Endothelial cell of hepatic sinusoid (primary cell): ENCODE data around the gene VPS50.

Experiments used
- in situ Hi-C: cut with HindIII; loops from 2 replicates; pipeline ENCODE4 v1.10.0; 2017; ENCODE audit warnings: low sequenced_read_pairs

Gene VPS50, protein sequence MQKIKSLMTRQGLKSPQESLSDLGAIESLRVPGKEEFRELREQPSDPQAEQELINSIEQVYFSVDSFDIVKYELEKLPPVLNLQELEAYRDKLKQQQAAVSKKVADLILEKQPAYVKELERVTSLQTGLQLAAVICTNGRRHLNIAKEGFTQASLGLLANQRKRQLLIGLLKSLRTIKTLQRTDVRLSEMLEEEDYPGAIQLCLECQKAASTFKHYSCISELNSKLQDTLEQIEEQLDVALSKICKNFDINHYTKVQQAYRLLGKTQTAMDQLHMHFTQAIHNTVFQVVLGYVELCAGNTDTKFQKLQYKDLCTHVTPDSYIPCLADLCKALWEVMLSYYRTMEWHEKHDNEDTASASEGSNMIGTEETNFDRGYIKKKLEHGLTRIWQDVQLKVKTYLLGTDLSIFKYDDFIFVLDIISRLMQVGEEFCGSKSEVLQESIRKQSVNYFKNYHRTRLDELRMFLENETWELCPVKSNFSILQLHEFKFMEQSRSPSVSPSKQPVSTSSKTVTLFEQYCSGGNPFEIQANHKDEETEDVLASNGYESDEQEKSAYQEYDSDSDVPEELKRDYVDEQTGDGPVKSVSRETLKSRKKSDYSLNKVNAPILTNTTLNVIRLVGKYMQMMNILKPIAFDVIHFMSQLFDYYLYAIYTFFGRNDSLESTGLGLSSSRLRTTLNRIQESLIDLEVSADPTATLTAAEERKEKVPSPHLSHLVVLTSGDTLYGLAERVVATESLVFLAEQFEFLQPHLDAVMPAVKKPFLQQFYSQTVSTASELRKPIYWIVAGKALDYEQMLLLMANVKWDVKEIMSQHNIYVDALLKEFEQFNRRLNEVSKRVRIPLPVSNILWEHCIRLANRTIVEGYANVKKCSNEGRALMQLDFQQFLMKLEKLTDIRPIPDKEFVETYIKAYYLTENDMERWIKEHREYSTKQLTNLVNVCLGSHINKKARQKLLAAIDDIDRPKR

DNA sequence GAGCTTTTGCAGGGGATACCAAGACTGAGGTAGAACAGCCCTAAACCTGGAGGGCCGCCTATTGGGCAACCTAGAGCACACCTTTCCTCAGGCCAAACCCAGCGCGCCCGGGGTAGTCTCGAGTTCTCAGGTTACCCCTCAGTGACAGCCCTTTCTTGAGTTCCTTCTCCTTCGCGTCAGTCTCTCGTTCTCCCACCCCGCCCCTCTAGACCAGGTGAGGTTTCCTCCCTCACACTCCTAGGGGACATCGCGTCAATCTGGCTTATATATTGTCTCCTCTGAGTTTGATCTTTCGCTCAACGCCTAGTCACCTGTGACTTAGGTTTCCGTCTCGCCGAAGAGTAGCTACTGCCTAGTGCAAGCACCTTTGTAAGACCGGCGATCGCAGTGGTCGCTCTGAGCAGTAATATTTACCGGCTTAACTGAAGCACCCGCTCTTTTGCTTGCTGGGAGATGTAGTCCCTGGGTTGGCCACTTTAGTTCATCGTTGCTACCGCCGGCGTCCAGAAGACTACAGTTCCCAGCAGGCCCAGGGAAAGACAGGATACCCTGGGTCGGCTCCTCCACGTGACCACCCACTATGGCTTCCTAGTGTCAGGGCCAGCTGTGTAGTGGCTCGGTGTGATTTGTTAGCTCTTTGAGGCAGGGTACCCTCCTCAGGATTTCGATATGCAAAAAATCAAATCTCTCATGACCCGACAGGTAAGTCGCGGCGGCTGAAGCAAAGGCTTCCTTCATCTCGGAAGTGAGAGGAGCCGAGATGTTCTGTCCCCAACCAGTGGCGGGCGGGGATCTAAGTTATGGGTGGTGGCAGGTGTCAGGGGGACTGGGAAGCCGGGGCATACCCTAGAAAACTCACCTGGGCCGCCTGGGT, at the start of gene VPS50:
VPS50 (plus strand) TSS at position 568 of the 874 bp plus-strand sequence; CDS start at position 670, 102 bp downstream.
- in situ Hi-C loops = no loop called here

DNA sequence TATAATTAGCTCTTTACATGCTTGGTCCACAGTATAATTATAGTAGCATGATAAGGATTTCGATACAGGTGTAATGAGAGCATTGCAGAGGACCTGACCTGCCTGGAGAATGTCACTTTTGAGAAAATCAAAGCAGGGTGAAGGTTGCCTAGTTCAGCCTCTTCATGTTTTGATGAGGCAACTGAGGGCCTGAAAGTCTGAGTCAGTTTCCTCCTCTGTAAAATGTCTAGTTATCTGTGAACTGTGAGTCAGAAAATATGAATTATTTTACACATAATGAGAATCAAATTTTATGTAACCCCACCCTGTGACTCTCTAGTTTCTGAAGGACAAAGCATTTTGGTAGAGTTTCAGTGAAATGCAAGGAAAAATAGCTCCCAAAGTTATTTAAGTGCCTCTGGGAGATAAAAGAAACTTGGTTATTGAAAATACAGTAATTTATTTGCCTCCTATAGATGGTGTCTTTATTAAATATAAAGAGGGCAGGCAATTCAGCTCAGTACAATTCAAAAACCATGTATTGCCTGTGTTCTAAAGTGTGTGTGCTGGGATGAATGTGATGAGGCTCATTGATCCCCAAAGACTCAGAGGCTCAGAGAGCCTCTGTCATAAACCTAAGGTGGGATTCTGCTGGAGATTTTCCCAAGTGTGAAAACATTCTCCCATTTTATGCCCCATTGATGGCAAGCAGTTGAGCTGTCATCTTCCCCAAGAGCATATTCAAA, 46.7 kb upstream of the VPS50 start:
- in situ Hi-C loops = no loop called here

DNA sequence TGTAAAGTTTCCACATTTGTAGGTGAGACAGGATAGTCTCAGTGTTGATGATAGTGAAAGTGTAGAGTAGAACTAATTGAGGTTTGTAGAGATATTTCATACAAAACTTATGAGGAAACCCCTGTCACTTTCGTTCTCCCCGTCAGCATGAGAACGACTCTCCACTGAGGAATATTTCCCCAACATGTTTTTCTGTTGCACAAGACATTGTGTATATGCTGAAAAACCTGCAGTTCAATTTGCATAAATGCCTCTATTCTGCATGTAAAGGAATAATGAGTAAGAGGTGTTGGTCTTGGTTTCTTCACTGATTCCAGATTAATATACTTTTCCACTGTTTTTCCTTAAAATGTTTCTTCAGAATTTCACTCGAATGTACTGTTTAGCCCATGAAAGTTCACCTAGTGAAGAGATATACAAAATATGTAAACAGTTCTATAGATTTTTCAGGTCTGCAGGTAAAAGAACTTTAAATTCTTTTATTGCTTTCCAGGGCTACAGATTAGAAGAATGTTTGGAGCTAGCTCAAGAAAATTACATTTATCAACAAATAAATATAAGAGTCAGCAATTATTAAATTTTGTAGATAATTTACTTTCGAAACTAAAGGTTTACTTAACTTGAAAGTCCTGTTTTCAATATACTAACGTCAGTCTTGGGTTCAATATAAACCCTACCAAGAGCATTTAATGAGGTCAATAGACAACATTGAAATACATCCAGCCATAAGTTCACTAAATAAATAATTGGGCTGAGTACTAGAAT, 43.1 kb upstream of the VPS50 start:
- in situ Hi-C loops = no loop called here

DNA sequence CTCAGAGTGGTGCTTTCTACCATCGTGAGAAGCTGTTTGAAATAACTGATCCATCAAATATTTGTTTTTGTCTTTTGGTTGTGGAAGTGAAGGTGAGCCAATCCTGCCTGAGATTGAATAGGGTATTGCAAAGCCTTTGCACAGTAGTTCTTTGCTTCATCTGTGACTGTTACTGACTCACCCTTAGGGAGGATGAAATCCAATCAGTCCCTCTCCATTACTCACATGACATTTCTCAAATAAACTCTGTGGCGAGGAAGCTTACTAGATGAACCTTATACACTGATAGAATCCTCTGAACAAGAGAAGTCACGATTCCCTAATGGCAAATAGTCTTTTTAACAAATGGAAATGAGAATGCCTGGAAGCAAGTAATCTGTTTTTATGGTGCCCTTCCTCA, 37.8 kb upstream of the VPS50 start:
- in situ Hi-C loops = no loop called here

DNA sequence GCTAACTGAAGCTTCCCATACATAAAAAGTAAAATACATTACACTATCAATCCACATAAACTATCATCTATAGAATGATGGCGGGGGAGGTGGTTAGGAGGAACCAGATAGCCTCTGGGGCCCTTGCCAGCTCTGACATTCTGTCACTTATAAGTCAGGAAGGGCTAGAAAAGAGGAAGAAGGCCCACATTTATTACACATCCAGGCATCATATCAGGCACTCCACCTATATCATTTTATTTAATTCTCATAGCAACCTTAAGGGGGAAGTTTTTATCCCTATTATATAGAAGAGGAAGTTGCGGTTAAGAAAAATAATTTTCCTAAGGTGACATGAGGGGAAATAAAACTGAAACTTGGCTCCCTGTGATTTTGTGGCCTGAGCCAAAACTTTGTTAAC, 35.8 kb upstream of the VPS50 start:
- in situ Hi-C loops = no loop called here

DNA sequence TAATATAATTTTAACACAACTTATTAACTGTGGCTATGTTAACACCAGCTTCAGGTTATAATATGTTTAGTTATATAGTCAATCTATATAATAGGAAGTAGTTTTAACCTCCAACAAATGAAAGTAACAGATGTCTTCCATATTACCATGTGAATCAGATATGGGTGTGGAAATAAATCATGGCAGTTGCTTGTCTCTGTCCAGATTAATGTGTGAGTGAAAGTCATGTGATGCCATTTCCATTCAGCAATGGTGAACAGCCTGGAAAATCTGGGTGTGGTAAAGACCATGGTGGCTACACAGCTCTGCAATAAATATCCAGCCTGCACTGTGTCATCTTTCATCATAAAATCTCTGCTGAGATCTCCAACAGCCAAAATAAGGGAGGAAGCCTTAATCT, 33.7 kb upstream of the VPS50 start:
- in situ Hi-C loops = no loop called here

DNA sequence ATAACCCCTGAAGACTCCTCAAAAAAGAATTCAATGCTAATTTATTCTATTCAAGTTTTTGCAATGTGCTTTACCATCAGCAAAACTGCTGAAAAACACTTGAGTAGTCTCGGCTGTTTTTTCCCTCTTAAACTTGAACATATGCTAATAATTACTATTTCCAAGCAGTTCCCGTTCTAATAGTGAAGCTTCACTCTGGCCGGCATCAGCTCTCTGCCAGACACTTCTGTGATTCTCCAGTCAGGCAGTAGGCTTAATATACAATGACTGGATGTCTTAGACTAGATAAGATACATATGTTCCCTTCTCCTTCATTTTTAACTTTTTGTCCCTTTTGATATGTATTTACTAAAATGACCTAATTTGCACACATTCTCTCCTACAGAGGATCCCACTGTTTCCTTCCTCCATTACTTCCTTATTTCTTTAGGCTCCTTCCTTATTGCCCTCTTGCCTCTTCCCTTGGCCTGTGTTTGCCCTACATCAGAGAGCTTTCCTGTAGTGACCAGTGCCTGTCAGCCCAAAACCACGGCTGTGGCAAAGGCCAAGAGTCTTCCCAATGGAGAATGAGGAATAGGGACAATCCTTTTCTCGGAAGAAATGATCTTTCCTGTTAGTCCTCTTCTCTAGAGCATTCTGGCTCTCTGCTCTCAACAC, 29.4 kb upstream of the VPS50 start:
- in situ Hi-C loops = no loop called here

DNA sequence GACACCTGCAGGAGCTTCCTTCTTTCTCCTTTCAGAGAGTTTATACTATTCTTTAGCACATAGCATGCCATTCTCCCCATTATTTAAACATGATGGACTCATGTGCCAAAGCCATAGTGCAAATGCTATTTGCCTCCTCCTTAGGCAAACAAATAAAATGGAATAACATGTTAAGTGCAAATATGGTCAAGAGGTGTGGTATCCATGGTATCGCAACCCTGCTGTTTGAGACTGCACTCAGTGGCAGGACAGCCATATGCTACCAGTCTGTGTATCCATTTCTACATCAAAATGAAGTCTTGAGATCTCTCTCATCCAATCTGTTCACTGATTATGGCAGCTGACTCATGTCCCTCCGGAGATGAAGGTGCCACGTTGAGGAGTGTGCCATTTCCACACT, 28.7 kb upstream of the VPS50 start:
- in situ Hi-C loops = no loop called here

DNA sequence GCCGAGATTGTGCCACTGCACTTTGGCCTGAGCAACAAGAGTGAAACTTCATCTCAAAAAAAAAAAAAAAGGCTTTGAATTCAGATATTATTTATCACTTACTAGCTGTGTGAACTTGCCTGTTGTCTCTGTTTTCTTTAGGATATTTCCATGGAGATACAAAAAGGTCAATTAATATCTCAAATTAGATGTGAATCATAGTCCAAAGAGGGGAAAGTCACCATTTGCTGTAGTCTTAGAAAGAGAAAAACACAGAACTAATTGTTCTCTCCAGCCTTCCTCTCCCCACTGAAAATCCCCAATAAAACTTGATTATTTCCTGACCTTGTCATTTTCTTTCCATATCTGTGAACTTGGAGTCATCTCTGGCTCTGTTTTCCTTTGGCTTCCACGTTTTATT, 27.1 kb upstream of the VPS50 start:
- in situ Hi-C loops = no loop called here

DNA sequence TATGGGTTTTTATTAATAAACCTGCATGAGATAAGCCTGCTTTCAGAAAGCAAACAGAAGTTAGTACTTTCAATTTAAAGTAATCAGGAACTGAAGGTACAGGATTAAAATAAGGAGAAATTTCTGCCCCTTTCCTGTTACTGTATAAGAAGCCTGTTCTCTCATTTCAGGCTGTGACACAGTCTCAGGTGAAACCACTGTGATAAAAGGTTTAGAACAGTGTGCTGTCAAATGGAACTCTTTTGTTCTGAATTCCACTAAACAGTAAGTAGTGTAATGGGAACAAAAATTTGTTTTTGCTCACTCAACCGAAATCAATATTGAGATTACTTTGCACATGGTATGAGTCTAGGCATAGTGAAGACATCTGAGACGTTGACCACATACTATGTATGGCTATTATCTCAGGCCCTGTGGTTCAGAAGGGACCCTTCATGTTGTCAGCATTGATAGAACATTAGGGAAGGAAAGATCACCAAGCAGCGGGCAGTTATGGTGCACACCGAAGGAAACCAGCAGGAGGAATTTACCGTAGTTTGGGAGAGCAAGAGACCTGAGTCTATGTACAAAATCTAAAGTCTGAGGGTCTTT, 20.8 kb upstream of the VPS50 start:
- in situ Hi-C loops = no loop called here

DNA sequence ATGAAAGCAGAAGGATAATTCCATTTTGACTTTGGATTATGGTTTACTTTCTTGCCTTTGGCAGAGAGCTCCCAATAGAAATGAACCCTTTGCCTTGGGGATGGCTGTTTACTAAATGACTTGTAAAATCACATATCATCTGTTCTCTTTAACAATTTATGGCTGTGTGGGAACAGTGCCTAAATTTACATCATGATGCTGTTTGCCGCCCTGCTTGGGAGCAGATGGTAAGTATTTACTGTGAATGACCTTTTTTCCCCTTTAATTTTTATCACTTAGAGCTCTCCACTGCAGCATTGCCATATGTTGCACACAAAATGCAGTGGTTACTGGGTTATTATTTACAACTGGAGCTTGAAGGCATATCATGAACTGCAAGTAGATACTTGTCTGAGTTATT, 19.3 kb upstream of the VPS50 start:
- in situ Hi-C loops = no loop called here

DNA sequence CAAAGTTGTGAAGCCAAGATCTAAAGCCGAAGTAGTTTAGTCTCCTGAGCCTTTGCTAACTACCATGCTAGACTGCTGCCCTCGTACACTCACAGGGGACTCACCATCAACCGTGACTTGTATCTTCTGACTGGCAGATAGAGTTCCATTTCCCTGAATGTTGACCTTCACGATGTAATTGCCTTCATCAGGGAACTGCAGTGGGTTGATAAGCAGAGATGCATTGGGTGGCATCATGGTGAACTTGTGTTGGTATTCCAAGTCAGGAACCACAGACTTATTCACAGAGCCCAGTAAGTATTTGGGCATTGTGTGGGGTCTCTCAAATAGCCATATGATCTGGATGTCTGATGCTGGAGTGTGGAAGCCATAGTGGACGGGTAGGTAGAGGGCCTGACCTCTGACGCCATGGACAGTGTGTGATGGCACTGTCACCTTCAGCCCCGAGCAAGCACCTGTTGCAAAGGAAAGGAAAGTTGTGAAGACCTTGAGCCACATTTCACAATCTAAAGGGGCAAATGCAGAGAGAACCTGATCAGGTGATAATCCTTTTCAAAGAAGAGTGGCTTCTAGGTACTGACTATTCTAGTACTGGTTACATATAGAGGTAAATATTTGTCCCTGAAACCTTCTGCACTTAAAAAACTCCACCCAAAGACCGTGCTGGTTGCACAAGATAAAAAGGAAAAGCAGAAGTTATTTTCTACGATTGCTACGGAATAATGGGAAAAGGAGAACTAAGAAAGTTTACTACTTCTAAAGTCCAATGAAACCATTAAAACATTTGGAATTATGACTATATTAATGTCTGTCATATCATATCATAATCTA, 13.0 kb upstream of the VPS50 start:
- in situ Hi-C loops = no loop called here

DNA sequence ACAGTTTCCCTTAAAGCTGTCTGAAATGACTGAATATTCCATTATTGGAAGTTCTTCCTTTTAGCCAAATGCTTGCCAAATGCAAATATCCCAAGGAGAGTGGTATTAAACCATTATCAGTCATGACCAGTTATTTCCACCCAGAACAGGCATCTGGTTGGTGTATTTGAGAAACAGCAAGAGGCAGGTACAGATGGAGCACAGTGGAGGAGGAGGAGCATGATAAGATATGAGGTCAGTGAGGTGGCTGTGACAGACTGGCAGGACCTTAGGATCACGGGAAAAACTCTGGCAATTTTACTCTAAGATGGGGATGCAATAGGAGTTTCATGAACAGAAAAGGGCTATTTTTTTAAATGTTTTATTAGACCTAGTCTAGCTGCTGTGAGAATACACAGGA, 12.3 kb upstream of the VPS50 start:
- in situ Hi-C loops = loop anchor here (5.0 kb wide), 1 partner anchor 38 kb away; no protein-coding TSS in a partner anchor

DNA sequence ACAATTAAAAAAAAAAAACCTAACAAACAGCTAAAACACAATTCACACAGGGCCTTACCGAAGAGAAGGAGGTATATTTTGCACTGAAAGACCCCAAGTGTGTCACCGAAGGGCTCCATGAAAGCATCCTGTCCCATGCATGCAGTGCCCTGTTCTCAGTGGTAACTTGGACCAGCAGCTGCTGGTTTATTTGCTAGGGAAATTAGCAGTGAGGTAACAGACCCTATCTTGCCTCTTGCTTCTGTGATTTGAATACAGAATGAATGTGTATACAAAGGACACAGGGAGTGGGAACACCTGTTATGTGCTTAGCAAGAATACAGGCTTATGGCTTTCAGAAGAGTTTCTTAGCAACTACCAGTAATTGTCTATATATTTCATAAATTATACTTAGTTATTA, 5.9 kb upstream of the VPS50 start, which contains the start of gene HEPACAM2:
HEPACAM2 (minus strand) TSS at position 160 of the 400 bp plus-strand sequence.
- in situ Hi-C loops = loop anchor here (5.0 kb wide), 1 partner anchor 46 kb away; no protein-coding TSS in a partner anchor

DNA sequence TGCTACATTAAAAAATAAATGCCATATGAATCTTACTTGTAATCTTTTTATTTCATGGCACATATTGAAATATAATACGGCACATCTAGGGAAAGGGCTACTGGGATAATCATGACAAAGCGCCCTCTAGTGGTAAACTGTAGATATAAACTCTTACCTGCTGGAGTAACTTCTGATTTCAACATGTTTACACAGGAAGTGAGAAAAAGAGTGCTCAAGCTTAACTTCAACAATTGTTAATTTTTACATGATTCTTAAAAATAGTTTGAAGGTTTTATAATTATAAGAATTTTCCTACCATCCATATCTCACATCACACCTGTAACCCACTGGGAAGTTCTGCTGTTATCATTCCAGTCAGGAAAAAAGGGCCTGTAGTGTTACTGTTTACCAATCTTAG, 3.9 kb upstream of the VPS50 start:
- in situ Hi-C loops = loop anchor here (5.0 kb wide), 1 partner anchor 44 kb away; no protein-coding TSS in a partner anchor

DNA sequence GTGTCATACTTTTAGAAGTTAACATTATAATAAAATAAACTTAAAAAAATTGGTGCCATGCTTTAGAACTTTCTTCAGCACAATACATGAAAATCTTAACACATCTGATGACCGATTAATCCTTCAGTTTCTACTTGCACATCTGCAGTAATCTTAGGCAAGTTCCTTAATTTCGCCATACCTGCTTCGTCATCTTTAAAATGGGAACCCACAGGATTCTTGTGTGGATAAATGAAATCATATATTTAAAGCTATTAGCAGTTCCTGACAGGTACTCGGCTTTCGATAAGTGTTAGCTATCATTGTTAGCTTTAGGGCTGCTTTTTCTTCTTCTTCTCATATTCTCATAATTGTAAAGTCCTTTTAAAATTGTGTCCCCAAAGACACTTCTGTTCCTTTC, 907 bp upstream of the VPS50 start:
- in situ Hi-C loops = no loop called here

DNA sequence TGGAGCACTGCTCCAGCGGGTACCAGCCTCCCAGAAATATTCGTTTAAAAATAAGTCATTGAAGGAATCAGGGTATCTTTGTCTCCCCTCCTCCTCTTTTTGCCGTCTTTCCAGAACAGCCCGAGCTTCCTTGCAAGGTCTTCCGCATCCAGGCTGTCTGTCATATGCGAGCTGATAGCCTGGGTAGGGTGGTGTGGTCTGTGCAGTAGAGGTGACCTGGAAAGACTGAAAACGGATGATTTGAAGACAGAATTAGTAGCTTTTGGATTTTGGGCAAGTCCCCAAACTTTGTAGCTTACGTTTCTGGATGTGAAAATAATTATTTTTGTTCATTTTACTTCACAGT, 480 bp downstream of the VPS50 start:
- in situ Hi-C loops = no loop called here

DNA sequence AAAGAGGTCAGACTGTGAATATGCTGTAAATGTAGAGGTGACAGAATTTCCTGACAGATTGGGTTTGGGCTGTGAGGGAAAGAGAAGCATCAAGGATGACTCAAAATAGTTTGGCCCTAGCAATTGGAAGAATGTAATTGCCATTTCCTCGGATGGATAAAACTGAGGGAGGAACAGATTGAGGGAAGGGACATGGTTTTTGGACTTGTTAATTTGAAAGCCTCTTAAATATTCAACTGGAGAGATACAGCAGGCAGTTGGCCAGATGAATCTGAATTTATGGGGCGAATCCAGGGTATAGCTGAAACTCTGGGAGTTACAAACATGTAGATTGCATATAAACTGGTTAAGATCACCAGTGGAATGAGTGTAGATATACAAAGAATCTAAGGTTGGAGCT, 3.4 kb downstream of the VPS50 start:
- in situ Hi-C loops = no loop called here
